ENCODE measurements around the gene TFR2. TPM values are rescaled to one million over a fixed set of nuclear protein-coding genes. Genes with fewer than 3 reads are reported as not detected.

TFR2 gene
- total and polyA plus RNA-seq, 9 of the 15 experiments (the other 6 are each of a cell fraction or from before 2014, with no cell fraction given), result 3.8 to 123 (median 51.1) TPM

GRCh38 chr7:100604028-100604975, 37.0 kb downstream of the TFR2 start (continued):
- TF ChIP-seq SUPT5H (IDR thresholded peaks at IDR 0.05), result peak; percentile 35
- peak; percentile 89 for TF ChIP-seq CXXC5 (CRISPR knock-in tag; IDR thresholded peaks at IDR 0.05)
- no peak for TF ChIP-seq TRIM28 (IDR thresholded peaks at IDR 0.05)
- TF ChIP-seq SOX6 (IDR thresholded peaks at IDR 0.05), result peak; percentile 57; the same call in 1 of the 2 replicates
- TF ChIP-seq THRAP3 (IDR thresholded peaks at IDR 0.05; ENCODE audit: borderline replicate concordance), result no peak
- TF ChIP-seq RFX1 (IDR thresholded peaks at IDR 0.05), result no peak
- TF ChIP-seq SLC30A9 (CRISPR knock-in tag; IDR thresholded peaks at IDR 0.05), result no peak
- TF ChIP-seq ZNF23 (CRISPR knock-in tag; IDR thresholded peaks at IDR 0.05), result no peak
- TF ChIP-seq RBBP5 (IDR thresholded peaks at IDR 0.05; ENCODE audit: borderline replicate concordance, insufficient read depth, low read length, poor library complexity, severe bottlenecking), result peak; percentile 60
- no peak for TF ChIP-seq ZBTB8A (IDR thresholded peaks at IDR 0.05; ENCODE audit: partially characterized antibody)
- no peak for TF ChIP-seq ZNF408 (CRISPR knock-in tag; IDR thresholded peaks at IDR 0.05; ENCODE audit: low read depth)
- TF ChIP-seq CREB1 (IDR thresholded peaks at IDR 0.05), result no peak
- TF ChIP-seq CREB1 (CRISPR knock-in tag; IDR thresholded peaks at IDR 0.05), result peak; percentile 27; the same call in 1 of the 2 replicates
- no peak for TF ChIP-seq ZNF780A (CRISPR knock-in tag; IDR thresholded peaks at IDR 0.05)
- no peak for TF ChIP-seq PBX2 (CRISPR knock-in tag; IDR thresholded peaks at IDR 0.05; ENCODE audit: low read depth)
- no peak for TF ChIP-seq PBX2 (tag; conservative IDR thresholded peaks at IDR 0.05; ENCODE audit: low read depth)
- TF ChIP-seq MTA3 (IDR thresholded peaks at IDR 0.05; ENCODE audit: borderline replicate concordance), result peak; percentile 81; the same call in 1 of the 2 replicates
- TF ChIP-seq JUND (IDR thresholded peaks at IDR 0.05; ENCODE audit: borderline replicate concordance, low read depth, low read length), result peak; percentile 34; the same call in 1 of the 2 replicates
- no peak; the same call in 2 of the 3 replicates for TF ChIP-seq JUND (tag; IDR thresholded peaks at IDR 0.05; ENCODE audit: borderline replicate concordance, low read depth, low read length)
- no peak for TF ChIP-seq NCOA6 (IDR thresholded peaks at IDR 0.05)
- TF ChIP-seq ZNF395 (CRISPR knock-in tag; IDR thresholded peaks at IDR 0.05), result no peak
- TF ChIP-seq PHF21A (IDR thresholded peaks at IDR 0.05; ENCODE audit: borderline replicate concordance, low read depth), result peak; percentile 100
- no peak for TF ChIP-seq CEBPB (tag; IDR thresholded peaks at IDR 0.05)
- TF ChIP-seq LARP7 (IDR thresholded peaks at IDR 0.05), result no peak
- peak; percentile 40; the same call in 1 of the 2 replicates for TF ChIP-seq CEBPG (CRISPR knock-in tag; IDR thresholded peaks at IDR 0.05)
- TF ChIP-seq CEBPG (tag; conservative IDR thresholded peaks at IDR 0.05 in 1 of 2, IDR thresholded peaks at IDR 0.05 in 1 of 2), result no peak
- TF ChIP-seq BACH1 (tag; IDR thresholded peaks at IDR 0.05), result no peak
- TF ChIP-seq NBN (IDR thresholded peaks at IDR 0.05; ENCODE audit: low read depth), result peak; percentile 85; the same call in 1 of the 2 replicates

Data from K562 (cell line).